ENCODE data around the gene RPLP2.

RPLP2 gene

GRCh38 chr11:782264-783174 lies 27.2 kb upstream of the RPLP2 start:
- Mint-ChIP-seq H3K4me3 (no peak overlapping the region), H3K9me3 (no peaks in the 10 kb centered on the region), H3K27ac (no peak overlapping the region), H3K27me3 (no peaks in the 10 kb centered on the region), H3K4me1 (peaks cover 32% of the 10 kb centered on the region)
- no peak for ATAC-seq
- DNase-seq = no peak

- H3K4me1 Mint-ChIP-seq = peaks cover 39% of the 10 kb centered on the region
- H3K4me3 Mint-ChIP-seq = no peak overlapping the region
- no peaks in the 10 kb centered on the region for H3K9me3 Mint-ChIP-seq
- peak overlapping the region in 1 of 2 donors; percentile 69 for H3K27ac Mint-ChIP-seq
- no peak for DNase-seq
- H3K27me3 Mint-ChIP-seq = no peaks in the 10 kb centered on the region
- no peak for ATAC-seq
Observed at GRCh38 chr11:783581-784015, 26.2 kb upstream of the RPLP2 start.

- Mint-ChIP-seq H3K27me3 (no peaks in the 10 kb centered on the region), H3K4me1 (peaks cover 27% of the 10 kb centered on the region), H3K27ac (no peak overlapping the region), H3K9me3 (no peaks in the 10 kb centered on the region), H3K4me3 (no peak overlapping the region)
- DNase-seq (no peak), ATAC-seq (no peak)
Observed at GRCh38 chr11:786235-787083, 23.3 kb upstream of the RPLP2 start.

- Mint-ChIP-seq H3K9me3 (no peaks in the 10 kb centered on the region), H3K4me1 (peaks cover 27% of the 10 kb centered on the region), H3K4me3 (no peak overlapping the region), H3K27me3 (no peaks in the 10 kb centered on the region), H3K27ac (peak overlapping the region in 1 of 2 donors; percentile 59)
- DNase-seq = no peak
- ATAC-seq = peak; percentile 18
Observed at GRCh38 chr11:787084-787675, 22.6 kb upstream of the RPLP2 start.

GRCh38 chr11:788009-788640 lies 21.6 kb upstream of the RPLP2 start:
- Mint-ChIP-seq H3K27ac (peak overlapping the region in 1 of 2 donors; percentile 12), H3K9me3 (no peaks in the 10 kb centered on the region), H3K4me3 (peak overlapping the region in 1 of 2 donors; percentile 52), H3K4me1 (peaks cover 27% of the 10 kb centered on the region), H3K27me3 (no peaks in the 10 kb centered on the region)
- ATAC-seq (peak; percentile 18), DNase-seq (peak in 1 of 2 donors; percentile 18)

- H3K27ac Mint-ChIP-seq = peak overlapping the region in 1 of 2 donors; percentile 12
- H3K4me1 Mint-ChIP-seq = peaks cover 28% of the 10 kb centered on the region
- ATAC-seq = no peak
- no peaks in the 10 kb centered on the region for H3K9me3 Mint-ChIP-seq
- peak in 1 of 2 donors; percentile 16 for DNase-seq
- H3K27me3 Mint-ChIP-seq = no peaks in the 10 kb centered on the region
- H3K4me3 Mint-ChIP-seq = peak overlapping the region; percentile 41 to 54
Observed at GRCh38 chr11:788953-789940, 20.5 kb upstream of the RPLP2 start.

- Mint-ChIP-seq H3K27ac (peak within 1 kb of the TSS in 1 of 2 donors; percentile 12), H3K27me3 (no peaks in the 10 kb centered on the region), H3K9me3 (no peaks in the 10 kb centered on the region), H3K4me3 (peak within 1 kb of the TSS; percentile 41 to 54), H3K4me1 (peaks cover 35% of the 10 kb centered on the region)
- ATAC-seq (no peak), DNase-seq (peak in 1 of 2 donors; percentile 33)
Observed at GRCh38 chr11:789943-790342, 19.8 kb upstream of the RPLP2 start, which contains the start of gene CEND1. Gene CEND1, minus strand, starts transcription at chr11:790090. Its CDS starts 1,514 bp downstream, at chr11:788576.

GRCh38 chr11:790721-791564 lies 18.8 kb upstream of the RPLP2 start:
- Mint-ChIP-seq H3K4me1 (peaks cover 41% of the 10 kb centered on the region), H3K9me3 (no peaks in the 10 kb centered on the region), H3K4me3 (no peak overlapping the region), H3K27me3 (no peaks in the 10 kb centered on the region), H3K27ac (peak overlapping the region in 1 of 2 donors; percentile 86)
- DNase-seq (no peak), ATAC-seq (no peak)

GRCh38 chr11:791658-792534 lies 17.9 kb upstream of the RPLP2 start:
- H3K27me3 Mint-ChIP-seq = no peaks in the 10 kb centered on the region
- no peak overlapping the region for H3K4me3 Mint-ChIP-seq
- H3K4me1 Mint-ChIP-seq = peaks cover 49% of the 10 kb centered on the region
- ATAC-seq (no peak), DNase-seq (no peak)
- H3K27ac Mint-ChIP-seq = no peak overlapping the region
- no peaks in the 10 kb centered on the region for H3K9me3 Mint-ChIP-seq

- Mint-ChIP-seq H3K27ac (no peak overlapping the region), H3K4me1 (peaks cover 55% of the 10 kb centered on the region), H3K9me3 (no peaks in the 10 kb centered on the region), H3K27me3 (no peaks in the 10 kb centered on the region), H3K4me3 (no peak overlapping the region)
- ATAC-seq (no peak), DNase-seq (no peak)
Observed at GRCh38 chr11:792535-792821, 17.3 kb upstream of the RPLP2 start.

- no peaks in the 10 kb centered on the region for H3K27me3 Mint-ChIP-seq
- H3K4me1 Mint-ChIP-seq = peaks cover 52% of the 10 kb centered on the region
- DNase-seq = no peak
- no peaks in the 10 kb centered on the region for H3K9me3 Mint-ChIP-seq
- no peak overlapping the region for H3K27ac Mint-ChIP-seq
- H3K4me3 Mint-ChIP-seq = no peak overlapping the region
- no peak for ATAC-seq
Observed at GRCh38 chr11:792873-793272, 16.9 kb upstream of the RPLP2 start.

- Mint-ChIP-seq H3K27me3 (no peaks in the 10 kb centered on the region), H3K4me3 (peak overlapping the region in 1 of 2 donors; percentile 18), H3K9me3 (no peaks in the 10 kb centered on the region), H3K27ac (peak overlapping the region in 1 of 2 donors; percentile 90), H3K4me1 (peaks cover 45% of the 10 kb centered on the region)
- ATAC-seq (no peak), DNase-seq (no peak)
Observed at GRCh38 chr11:793556-793955, 16.2 kb upstream of the RPLP2 start.

Measured in stimulated activated naive CD8-positive, alpha-beta T cell treated with anti-CD3 and anti-CD28 coated beads, Interleukin-15, amount 100 ng/mL, for 72 hours (primary cell).